Measurements from ENCODE around the gene BICD1.
"Not testable (repeated sequence)": the region's sequence is repeated elsewhere in the genome, so short reads cannot be mapped to it uniquely, and the experiment has no call there.

BICD1 gene

GRCh38 chr12:32181498-32182175 lies 75.0 kb downstream of the BICD1 start:
- no peak for TF ChIP-seq CTCF (IDR thresholded peaks at IDR 0.05; ENCODE audit: low read depth, low read length)
- no peak overlapping the region for H3K4me3 ChIP-seq (ENCODE audit: low read depth, low read length)

DNA sequence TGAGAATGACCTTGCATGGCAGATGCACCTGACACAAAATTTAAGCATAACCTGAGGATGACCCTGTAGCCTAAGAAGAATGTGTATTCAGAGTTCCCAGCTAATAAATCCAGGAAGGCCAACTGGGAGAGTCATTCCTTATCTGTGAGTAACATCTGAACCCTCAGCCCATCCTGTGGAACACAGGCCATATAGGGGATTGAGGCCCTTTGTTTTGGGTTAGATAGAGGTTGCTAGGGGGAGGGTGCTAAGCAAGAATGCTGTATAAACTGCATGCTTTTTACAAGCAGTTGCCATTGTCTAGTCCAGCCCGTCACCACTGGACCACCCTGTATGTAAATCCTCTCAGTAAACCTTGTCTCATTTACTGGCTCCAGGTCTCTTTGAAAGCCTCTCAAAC lies 77.0 kb downstream of the BICD1 start:
- no peak for TF ChIP-seq CTCF (IDR thresholded peaks at IDR 0.05; ENCODE audit: low read depth, low read length)
- H3K4me3 ChIP-seq (ENCODE audit: low read depth, low read length), result no peak overlapping the region

GRCh38 chr12:32187127-32187526 lies 80.5 kb downstream of the BICD1 start:
- not testable (repeated sequence) for H3K4me3 ChIP-seq (ENCODE audit: low read depth, low read length)

DNA sequence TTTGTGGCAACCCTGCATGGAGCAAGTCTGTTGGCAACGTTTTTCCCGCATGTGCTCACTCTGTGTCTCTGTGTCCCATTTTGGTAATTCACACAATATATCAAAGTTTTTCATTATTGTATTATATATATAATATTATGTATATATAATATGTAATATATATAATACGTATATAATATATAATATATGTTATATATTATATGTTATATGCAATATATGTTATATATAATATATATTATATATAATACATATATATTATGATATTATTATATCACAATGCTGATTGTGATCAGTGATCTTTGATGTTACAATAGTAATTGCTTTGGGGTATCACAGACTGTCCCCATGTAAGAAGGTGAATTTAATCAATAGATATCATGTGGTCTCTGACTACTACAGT lies 84.8 kb downstream of the BICD1 start:
- no peak overlapping the region for H3K4me3 ChIP-seq (ENCODE audit: low read depth, low read length)
- no peak for TF ChIP-seq CTCF (IDR thresholded peaks at IDR 0.05; ENCODE audit: low read depth, low read length)

DNA sequence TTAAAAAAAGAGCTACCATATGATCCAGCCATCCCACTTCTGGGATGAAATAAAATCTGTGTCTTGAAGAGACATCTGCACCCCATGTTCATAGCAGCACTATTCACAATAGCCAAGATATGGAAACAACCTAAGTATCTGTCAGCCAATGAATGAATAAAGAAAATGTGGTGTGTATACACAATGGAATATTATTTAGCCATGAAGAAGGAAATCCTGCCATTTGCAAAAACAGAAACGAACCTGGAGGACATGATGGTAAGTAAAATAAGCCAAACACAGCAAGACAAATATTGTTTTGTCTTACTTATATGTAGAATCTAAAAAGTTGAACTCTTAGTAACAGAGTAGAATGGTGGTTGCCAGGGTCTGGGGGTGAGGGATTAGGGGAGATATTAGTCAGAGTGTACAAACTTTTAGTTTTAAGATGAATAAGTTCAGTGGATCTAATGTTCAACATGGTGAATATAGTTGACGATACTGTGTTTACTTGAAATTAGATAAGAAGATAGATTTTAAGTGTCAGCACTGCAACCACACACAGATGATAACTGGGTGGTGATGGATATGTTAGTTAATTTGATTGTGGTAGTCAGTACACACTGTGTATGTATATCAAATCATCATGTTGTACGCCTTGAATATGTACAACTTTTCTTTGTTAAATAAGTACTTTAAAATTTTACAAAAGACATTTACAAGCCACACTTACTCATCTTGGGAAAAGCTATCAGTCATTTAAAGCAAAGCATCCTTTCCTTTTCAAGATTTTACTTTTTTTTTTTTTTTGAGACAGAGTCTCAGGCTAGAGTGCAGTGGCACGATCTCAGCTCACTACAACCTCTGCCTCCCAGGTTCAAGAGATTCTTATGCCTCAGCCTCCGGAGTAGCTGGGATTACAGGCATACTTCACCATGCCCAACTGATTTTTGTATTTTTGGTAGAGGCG lies 89.9 kb downstream of the BICD1 start:
- no peak for TF ChIP-seq CTCF (IDR thresholded peaks at IDR 0.05; ENCODE audit: low read depth, low read length)
- no peak overlapping the region for H3K4me3 ChIP-seq (ENCODE audit: low read depth, low read length)

- no peak overlapping the region for H3K4me3 ChIP-seq (ENCODE audit: low read depth, low read length)
- TF ChIP-seq CTCF (IDR thresholded peaks at IDR 0.05; ENCODE audit: low read depth, low read length), result no peak
Observed at GRCh38 chr12:32197421-32197820, 90.8 kb downstream of the BICD1 start.

- no peak for TF ChIP-seq CTCF (IDR thresholded peaks at IDR 0.05; ENCODE audit: low read depth, low read length)
- H3K4me3 ChIP-seq (ENCODE audit: low read depth, low read length), result no peak overlapping the region
Observed at GRCh38 chr12:32198555-32198954, 91.9 kb downstream of the BICD1 start.
